HUDEP-2 (cell line): ENCODE data around the gene PHLPP1.
"Not testable (repeated sequence)": the region's sequence is repeated elsewhere in the genome, so short reads cannot be mapped to it uniquely, and the experiment has no call there.

Source experiments
- DNase-seq, 76 experiments: peaks; one replicate each; lab custom pipeline; 2025; ENCODE audit not compliant: unreplicated experiment in 76 of 76; lab: John Stamatoyannopoulos, UW

The PHLPP1 gene

GRCh38 chr18:62740650-62741049 lies 25.3 kb downstream of the PHLPP1 start:
- DNase-seq = not testable (repeated sequence)

GRCh38 chr18:62741118-62741566 lies 25.8 kb downstream of the PHLPP1 start:
- DNase-seq = peak in 3 of 76 experiments; percentile 17 to 42 (median 24)

- no peak for DNase-seq
Measured at GRCh38 chr18:62741584-62741983, 26.2 kb downstream of the PHLPP1 start.

GRCh38 chr18:62744076-62744968 lies 29.0 kb downstream of the PHLPP1 start:
- DNase-seq = no peak

GRCh38 chr18:62745089-62745751 lies 29.9 kb downstream of the PHLPP1 start:
- DNase-seq = no peak

GRCh38 chr18:62749389-62749788 lies 34.0 kb downstream of the PHLPP1 start:
- DNase-seq = no peak

GRCh38 chr18:62751341-62751821 lies 36.0 kb downstream of the PHLPP1 start:
- no peak for DNase-seq

- DNase-seq = no peak
Measured at GRCh38 chr18:62751977-62752376, 36.6 kb downstream of the PHLPP1 start.

- DNase-seq = no peak
Measured at GRCh38 chr18:62754026-62754425, 38.7 kb downstream of the PHLPP1 start.

- DNase-seq = no peak
Measured at GRCh38 chr18:62755454-62755853, 40.1 kb downstream of the PHLPP1 start.

- no peak for DNase-seq
Measured at GRCh38 chr18:62755946-62756345, 40.6 kb downstream of the PHLPP1 start.

GRCh38 chr18:62757399-62758010 lies 42.2 kb downstream of the PHLPP1 start:
- DNase-seq = no peak

GRCh38 chr18:62758591-62758990 lies 43.2 kb downstream of the PHLPP1 start:
- DNase-seq = no peak

- DNase-seq = no peak
Measured at GRCh38 chr18:62759704-62760402, 44.5 kb downstream of the PHLPP1 start.

GRCh38 chr18:62760403-62760734 lies 45.0 kb downstream of the PHLPP1 start:
- no peak for DNase-seq

GRCh38 chr18:62763101-62763521 lies 47.8 kb downstream of the PHLPP1 start:
- no peak for DNase-seq

GRCh38 chr18:62766266-62766665 lies 50.9 kb downstream of the PHLPP1 start:
- DNase-seq = no peak

GRCh38 chr18:62767321-62767720 lies 52.0 kb downstream of the PHLPP1 start:
- no peak for DNase-seq

- DNase-seq = no peak
Measured at GRCh38 chr18:62767836-62768557, 52.7 kb downstream of the PHLPP1 start.

- DNase-seq = no peak
Measured at GRCh38 chr18:62768558-62768943, 53.2 kb downstream of the PHLPP1 start.
